Frontal cortex (tissue), 4 donors: ENCODE data around the gene CERKL. TPM values are rescaled to one million over a fixed set of nuclear protein-coding genes. Genes with fewer than 3 reads are reported as not detected.

Experiments used
- DNase-seq, 2 donors: peaks; one replicate each; pipeline ENCODE4 v3.0.0; 2012; ENCODE audit warnings: low spot score in 2 of 2
- FAIRE-seq: peaks from 2 replicates; lab custom pipeline; 2012; peaks lifted over from hg19 to GRCh38; lab: Jason Lieb, UNC
- total RNA-seq: library from RNA; depleted of rRNA; stranded (reverse); fragments of >200 nt; gene quantifications from one replicate; pipeline ENCODE4 v1.2.3, GENCODE V29; 2014
- donor health status: control.
- donor health status: control.
- donor health status: control.

CERKL gene
- total RNA-seq, 1 donor from 2014 or later: 1.6 TPM

- FAIRE-seq: no peak
These were observed 120.2 kb downstream of the CERKL start for GRCh38 chr2:181536730-181537129.

DNA sequence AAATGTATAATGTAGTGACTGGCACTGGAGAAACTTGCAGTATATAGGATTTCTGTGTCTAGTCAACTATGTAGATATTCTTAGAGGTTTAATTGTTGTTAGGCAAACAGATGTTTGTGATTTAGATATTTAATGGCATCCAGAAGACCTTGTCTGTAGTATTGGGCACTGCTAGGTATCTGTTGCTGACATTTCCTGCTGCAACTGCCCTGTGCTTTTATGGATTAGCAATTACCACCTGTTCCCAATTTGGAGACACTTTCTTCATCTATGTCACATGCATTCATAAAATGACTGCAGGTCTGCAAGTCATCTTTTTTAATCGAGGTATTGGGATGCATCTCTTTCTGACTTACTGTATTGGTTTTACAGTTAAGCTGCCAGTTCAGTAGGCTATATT lies 128.5 kb downstream of the CERKL start:
- DNase-seq (no peak), FAIRE-seq (no peak)

More at GRCh38 chr2:181536730-181537129, 120.2 kb downstream of the CERKL start:
- no peak for DNase-seq

DNA sequence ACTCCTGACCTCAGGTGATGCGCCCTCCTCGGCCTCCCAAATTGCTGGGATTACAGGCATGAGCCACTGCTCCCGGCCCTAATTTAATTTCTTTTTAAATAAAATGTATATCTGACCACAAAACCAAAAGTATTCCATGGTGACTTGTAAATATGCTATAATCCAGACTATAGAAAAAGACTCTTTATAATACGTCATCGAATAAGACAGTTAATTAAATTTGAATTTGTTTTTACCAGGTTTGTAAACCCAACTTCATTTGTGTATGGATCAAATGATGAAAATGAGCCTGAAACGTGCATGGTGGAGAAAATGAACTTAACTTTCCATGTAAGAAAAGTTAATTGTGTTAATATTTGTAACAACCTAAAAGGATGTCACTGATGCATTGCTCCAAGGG lies 129.8 kb downstream of the CERKL start:
- FAIRE-seq (no peak), DNase-seq (no peak)

DNA sequence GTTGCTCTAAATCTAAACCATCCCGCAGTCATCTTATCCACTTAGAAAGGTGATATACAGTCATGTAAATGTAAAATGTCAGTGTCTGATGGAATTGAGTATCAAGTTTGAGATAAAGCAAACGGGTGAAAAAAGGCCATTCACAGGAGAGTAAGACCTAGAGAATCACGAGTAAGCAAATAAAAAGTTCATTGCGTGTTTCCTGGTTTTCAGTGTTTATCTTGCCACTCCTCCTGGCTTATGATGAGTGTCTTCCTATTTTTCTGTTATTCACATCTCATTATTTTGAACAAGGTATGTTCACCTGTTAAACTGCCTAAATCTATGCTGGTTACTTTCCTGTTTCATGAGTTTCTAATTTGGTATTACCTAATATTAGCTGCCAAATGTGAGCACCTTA lies 130.9 kb downstream of the CERKL start:
- FAIRE-seq: no peak
- no peak for DNase-seq

DNA sequence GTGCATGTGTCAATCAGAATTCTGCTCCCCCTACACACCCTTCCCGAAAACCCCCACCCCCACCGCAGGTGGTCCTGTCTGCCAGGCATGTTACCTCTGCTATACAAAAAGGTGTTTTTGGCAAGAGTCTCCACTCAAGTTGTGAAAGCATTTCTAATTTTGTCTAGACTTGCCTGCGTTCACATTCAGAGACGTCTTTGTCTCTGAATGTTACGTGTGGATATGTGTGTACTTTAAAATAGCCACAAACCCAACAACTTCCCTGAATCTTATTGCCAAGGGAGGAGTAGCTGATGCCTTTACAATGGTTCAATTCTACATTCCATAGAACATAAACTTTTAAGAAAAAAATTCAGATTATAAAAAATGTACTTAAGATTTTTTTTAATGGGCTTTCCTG lies 133.1 kb downstream of the CERKL start:
- DNase-seq (no peak), FAIRE-seq (no peak)

DNA sequence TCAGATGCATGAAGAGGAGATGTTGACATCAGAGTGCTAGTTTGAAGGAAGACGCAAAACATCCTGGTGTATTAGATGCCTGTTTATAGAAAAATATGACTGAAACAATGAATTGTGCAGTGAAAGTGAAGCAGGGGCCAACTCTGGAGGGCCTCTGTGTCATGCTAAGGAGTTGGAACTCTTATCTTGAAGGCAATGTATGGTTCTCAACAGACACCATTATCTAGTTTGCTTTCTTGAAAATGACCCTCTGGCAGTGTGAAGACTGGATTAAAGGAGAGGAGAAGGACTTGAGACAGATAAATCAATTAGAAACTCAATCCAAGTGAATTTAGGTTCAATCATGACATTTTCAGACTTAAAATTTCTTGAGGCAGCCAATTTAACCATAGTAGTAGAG lies 136.7 kb downstream of the CERKL start:
- FAIRE-seq: no peak
- DNase-seq: no peak

- DNase-seq: no peak
- no peak for FAIRE-seq
These were observed 139.1 kb downstream of the CERKL start for GRCh38 chr2:181517685-181518301.

DNA sequence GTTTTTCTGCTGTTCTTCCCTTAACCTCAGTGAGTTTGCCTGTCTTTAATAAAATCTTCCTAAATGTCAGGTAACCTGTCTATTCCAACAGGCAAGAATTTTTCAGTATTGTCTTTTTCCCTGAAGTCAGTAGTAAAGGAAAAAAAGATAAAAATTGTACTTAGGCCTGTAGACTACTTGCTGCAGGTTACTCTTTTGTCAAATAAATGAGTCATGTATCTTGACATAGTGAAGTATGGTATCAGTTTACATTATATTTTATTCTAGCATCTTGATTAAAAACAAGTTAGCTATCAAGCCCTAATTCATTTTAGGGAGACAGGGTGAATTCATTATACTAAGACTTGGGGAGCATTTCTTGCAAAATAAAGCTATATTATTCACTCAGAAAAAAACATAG lies 139.9 kb downstream of the CERKL start:
- no peak for DNase-seq
- no peak for FAIRE-seq

GRCh38 chr2:181515719-181516118 lies 141.2 kb downstream of the CERKL start:
- no peak for DNase-seq
- no peak for FAIRE-seq

GRCh38 chr2:181500201-181500600 lies 156.7 kb downstream of the CERKL start:
- DNase-seq: no peak
- no peak for FAIRE-seq

- FAIRE-seq: no peak
- no peak for DNase-seq
These were observed 157.7 kb downstream of the CERKL start for GRCh38 chr2:181499231-181499630.

Other genes starting within 250 kb of the CERKL start
- gene ITGA4, start 199.7 kb downstream of the CERKL start, total RNA-seq: 6.9 TPM
- 4.9 TPM for gene NEUROD1, start 23.4 kb upstream of the CERKL start, total RNA-seq
- 31.4 TPM for gene ITPRID2, start 234.6 kb upstream of the CERKL start, total RNA-seq